Measurements from ENCODE around the gene OXSR1.

Gene OXSR1

GRCh38 chr3:38151667-38152265, 13.6 kb upstream of the OXSR1 start:
- Histone ChIP-seq H3K9ac (ENCODE audit: low read length) (no peak overlapping the region), H2AFZ (ENCODE audit: low read depth, low read length) (peak overlapping the region; percentile 44), H3K36me3 (replicated peaks; ENCODE audit: low read depth, low read length) (peaks cover 2% of the 10 kb centered on the region), H3K4me1 (ENCODE audit: low read length) (peaks cover 85% of the 10 kb centered on the region), H3K4me2 (ENCODE audit: low read length) (peak overlapping the region; percentile 25), H3K27ac (ENCODE audit: low read length) (peak overlapping the region; percentile 27), H3K79me2 (ENCODE audit: low read length) (no peaks in the 10 kb centered on the region), H3K4me3 (ENCODE audit: low read length) (no peak overlapping the region), H4K20me1 (ENCODE audit: insufficient read depth, low read length) (no peaks in the 10 kb centered on the region), H3K9me3 (ENCODE audit: insufficient read depth, low read length) (peaks cover 11% of the 10 kb centered on the region; the same call in 1 of the 2 replicates), H3K27me3 (ENCODE audit: low read depth, low read length) (no peaks in the 10 kb centered on the region)
- TF ChIP-seq EZH2phosphoT487 (IDR thresholded peaks at IDR 0.05; ENCODE audit: low read depth) (no peak), CTCF (IDR thresholded peaks at IDR 0.05; ENCODE audit: low read depth, low read length) (no peak)

GRCh38 chr3:38152609-38153008, 12.7 kb upstream of the OXSR1 start:
- no peak overlapping the region for H2AFZ ChIP-seq (ENCODE audit: low read depth, low read length)
- H3K36me3 ChIP-seq (replicated peaks; ENCODE audit: low read depth, low read length) = no peaks in the 10 kb centered on the region
- no peaks in the 10 kb centered on the region for H4K20me1 ChIP-seq (ENCODE audit: insufficient read depth, low read length)
- H3K27me3 ChIP-seq (ENCODE audit: low read depth, low read length) = no peaks in the 10 kb centered on the region
- peaks cover 90% of the 10 kb centered on the region for H3K4me1 ChIP-seq (ENCODE audit: low read length)
- H3K9me3 ChIP-seq (ENCODE audit: insufficient read depth, low read length) = peaks cover 3% of the 10 kb centered on the region; the same call in 1 of the 2 replicates
- no peak overlapping the region for H3K9ac ChIP-seq (ENCODE audit: low read length)
- H3K79me2 ChIP-seq (ENCODE audit: low read length) = no peaks in the 10 kb centered on the region
- H3K4me3 ChIP-seq (ENCODE audit: low read length) = no peak overlapping the region
- H3K27ac ChIP-seq (ENCODE audit: low read length) = no peak overlapping the region
- no peak overlapping the region for H3K4me2 ChIP-seq (ENCODE audit: low read length)
- no peak for TF ChIP-seq CTCF (IDR thresholded peaks at IDR 0.05; ENCODE audit: low read depth, low read length)
- TF ChIP-seq EZH2phosphoT487 (IDR thresholded peaks at IDR 0.05; ENCODE audit: low read depth) = no peak

GRCh38 chr3:38153221-38153620, 12.1 kb upstream of the OXSR1 start:
- Histone ChIP-seq H3K4me3 (ENCODE audit: low read length) (no peak overlapping the region), H3K9ac (ENCODE audit: low read length) (no peak overlapping the region), H4K20me1 (ENCODE audit: insufficient read depth, low read length) (no peaks in the 10 kb centered on the region), H2AFZ (ENCODE audit: low read depth, low read length) (no peak overlapping the region), H3K9me3 (ENCODE audit: insufficient read depth, low read length) (no peaks in the 10 kb centered on the region), H3K4me2 (ENCODE audit: low read length) (no peak overlapping the region), H3K79me2 (ENCODE audit: low read length) (no peaks in the 10 kb centered on the region), H3K27me3 (ENCODE audit: low read depth, low read length) (no peaks in the 10 kb centered on the region), H3K4me1 (ENCODE audit: low read length) (peaks cover 90% of the 10 kb centered on the region), H3K36me3 (replicated peaks; ENCODE audit: low read depth, low read length) (no peaks in the 10 kb centered on the region), H3K27ac (ENCODE audit: low read length) (peak overlapping the region; percentile 84; the same call in 1 of the 2 replicates)
- TF ChIP-seq EZH2phosphoT487 (IDR thresholded peaks at IDR 0.05; ENCODE audit: low read depth) (no peak), CTCF (IDR thresholded peaks at IDR 0.05; ENCODE audit: low read depth, low read length) (no peak)

GRCh38 chr3:38154033-38154494, 11.3 kb upstream of the OXSR1 start:
- peak overlapping the region; percentile 53 for H3K4me3 ChIP-seq (ENCODE audit: low read length)
- no peaks in the 10 kb centered on the region for H3K27me3 ChIP-seq (ENCODE audit: low read depth, low read length)
- no peaks in the 10 kb centered on the region for H3K9me3 ChIP-seq (ENCODE audit: insufficient read depth, low read length)
- no peaks in the 10 kb centered on the region for H3K79me2 ChIP-seq (ENCODE audit: low read length)
- H3K27ac ChIP-seq (ENCODE audit: low read length) = peak overlapping the region; percentile 84
- H3K36me3 ChIP-seq (replicated peaks; ENCODE audit: low read depth, low read length) = no peaks in the 10 kb centered on the region
- H3K4me1 ChIP-seq (ENCODE audit: low read length) = peaks cover 93% of the 10 kb centered on the region
- H4K20me1 ChIP-seq (ENCODE audit: insufficient read depth, low read length) = no peaks in the 10 kb centered on the region
- TF ChIP-seq EZH2phosphoT487 (IDR thresholded peaks at IDR 0.05; ENCODE audit: low read depth) (no peak), CTCF (IDR thresholded peaks at IDR 0.05; ENCODE audit: low read depth, low read length) (no peak)
- H2AFZ ChIP-seq (ENCODE audit: low read depth, low read length) = 0 out of 2 replicates have a peak overlapping the region, but pooled peaks have one; percentile 12
- H3K4me2 ChIP-seq (ENCODE audit: low read length) = peak overlapping the region; percentile 71
- peak overlapping the region; percentile 47 for H3K9ac ChIP-seq (ENCODE audit: low read length)
